GM21526 (cell line): ENCODE results near the gene BTBD2.

ENCODE experiments used
- ATAC-seq: cut with Tn5 transposase; IDR thresholded peaks from one replicate; pipeline ENCODE4 v1.9.1; 2021; ENCODE audit warnings: moderate library complexity; ENCODE audit not compliant: unreplicated experiment, low FRiP score

The BTBD2 gene

DNA sequence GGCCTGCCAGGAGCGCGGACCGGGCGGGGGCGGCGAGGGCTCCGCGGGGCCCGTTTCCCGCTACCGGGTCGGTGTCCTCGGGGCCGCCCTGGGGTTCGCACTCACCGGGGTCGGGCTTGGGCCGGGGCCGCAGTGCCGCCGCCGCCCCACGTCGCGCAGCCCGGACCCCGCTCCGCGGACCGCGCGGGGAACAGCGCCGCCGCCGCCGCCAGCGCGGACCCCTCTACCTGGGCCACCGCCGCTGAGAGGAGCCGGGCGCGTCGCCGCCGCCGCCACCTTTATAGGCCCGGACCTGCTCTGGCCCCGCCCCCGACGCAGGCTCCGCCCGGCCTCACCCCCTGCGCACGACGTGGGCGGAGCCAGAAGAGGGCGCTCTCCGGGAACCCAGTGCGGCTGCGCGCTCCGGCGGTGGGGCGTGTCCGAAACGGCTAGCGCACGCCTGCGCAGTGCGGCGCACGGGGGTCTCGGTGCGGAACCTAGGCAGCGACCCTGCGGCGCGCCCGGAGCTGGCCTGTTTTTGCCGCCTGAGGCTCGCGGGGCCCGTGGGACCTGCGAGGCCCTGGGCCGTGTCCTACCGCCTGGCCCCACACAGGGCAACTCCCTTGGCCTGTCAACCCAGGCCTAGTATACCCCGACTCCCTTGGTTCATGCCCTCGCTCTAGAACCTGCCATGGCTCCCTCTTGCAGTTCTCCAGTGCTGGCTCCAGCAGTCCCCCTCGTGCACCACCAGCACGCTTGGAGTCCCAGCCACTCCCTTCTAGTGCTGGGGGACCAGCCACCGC lies 35.7 kb upstream of the BTBD2 start, which contains the start of gene MKNK2:
Gene MKNK2 (minus strand): TSS at position 254 of the 782 bp plus-strand sequence. CDS start 393 bp downstream, outside the sequence.
- ATAC-seq, result peak; percentile 45

DNA sequence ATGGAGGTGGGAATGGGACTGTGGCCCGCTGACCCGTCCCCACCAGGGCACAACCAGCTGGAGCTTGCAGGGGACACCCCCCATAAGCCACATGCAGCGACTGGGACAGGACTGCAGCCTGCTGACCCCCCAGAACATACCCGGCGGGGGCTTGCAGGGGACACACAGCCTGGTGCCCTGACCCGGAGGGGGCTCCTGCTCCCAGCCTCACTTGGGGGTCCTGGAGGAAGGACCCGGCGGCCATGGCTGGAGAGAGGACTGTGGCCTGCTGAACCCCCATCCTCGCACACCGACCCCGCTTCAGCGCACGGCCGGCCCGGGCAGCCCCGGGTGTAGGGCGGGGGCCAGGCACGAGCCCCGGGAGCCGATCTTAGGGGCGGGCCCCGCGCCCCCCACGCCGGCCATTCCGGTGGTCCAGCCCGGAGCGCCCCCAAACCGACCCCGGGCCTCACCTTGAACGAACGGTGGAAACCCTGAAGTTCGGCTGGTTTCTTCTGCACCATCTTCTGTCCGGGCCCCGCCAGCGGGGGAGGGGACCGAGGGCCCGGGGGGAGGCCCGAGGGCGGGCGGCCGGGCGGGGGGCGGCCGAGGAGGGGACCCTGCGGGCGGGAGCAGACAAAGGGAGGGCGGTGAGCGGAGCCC lies 35.0 kb upstream of the BTBD2 start:
- ATAC-seq, result peak; percentile 4

DNA sequence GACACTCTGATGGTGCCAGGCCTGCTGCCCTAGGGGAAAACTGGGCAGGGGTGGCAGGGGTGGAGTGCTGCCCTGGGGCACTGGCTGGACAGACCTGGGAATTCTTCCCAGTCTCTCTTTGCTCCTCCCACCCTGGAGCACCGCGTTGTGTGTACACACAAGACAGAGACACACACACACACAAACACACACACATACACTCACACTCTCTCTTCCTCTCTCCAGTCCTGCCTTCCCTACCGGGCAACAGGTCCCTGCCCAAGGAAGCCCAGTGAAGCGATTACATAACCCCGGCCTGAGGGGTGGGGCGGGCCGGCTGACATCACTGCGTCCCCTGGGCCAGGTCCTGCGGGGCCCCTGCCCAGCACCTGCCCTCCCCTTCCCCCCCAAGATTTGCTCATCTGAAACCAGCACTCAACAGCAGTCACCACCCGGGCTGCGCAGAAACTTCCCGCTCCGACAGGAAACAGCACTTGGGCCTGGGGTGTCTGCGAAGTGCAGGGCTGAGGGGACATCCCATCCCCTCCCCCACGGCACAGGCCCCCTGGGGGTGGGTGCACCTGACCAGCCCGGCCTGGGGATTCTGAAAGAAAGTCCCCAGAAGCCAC lies 34.3 kb upstream of the BTBD2 start:
- ATAC-seq, result no peak

DNA sequence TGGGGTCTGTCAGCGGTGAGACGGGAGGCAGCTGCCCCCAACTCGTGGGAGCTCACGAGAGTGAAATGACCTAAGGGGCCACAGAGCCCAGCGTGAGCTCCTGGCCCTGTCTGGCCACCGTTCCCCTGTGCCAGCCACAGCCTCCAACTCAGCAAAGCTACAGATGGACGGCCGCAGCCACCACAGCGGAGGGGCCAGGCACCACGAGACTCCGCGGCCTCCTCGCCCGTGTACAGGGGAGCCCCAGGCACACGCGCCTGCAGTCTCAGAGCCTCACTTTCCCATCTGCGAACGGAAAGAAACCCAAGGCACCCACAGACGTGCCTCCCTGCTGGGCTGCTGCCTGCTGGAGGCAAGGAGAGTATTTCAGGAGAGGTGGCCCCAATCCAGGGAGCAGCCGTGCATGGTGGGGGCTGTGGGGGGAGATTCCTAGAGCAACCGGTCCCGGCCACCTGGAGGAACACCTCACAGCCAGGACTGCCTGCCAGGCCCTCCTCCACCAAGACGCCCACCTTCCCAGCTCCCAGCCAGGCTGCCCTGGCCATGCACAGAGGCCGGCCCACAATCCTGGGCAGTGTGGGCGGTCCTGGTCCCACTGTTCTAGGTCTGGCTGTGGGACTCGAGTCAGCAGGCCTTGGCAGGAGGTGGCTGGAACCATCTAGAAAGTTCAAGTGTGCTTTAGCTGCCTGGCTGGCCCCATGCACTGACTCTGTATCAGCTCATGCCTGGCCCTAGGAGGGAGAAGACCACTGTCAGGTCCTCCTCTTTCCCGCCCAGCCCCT lies 33.6 kb upstream of the BTBD2 start:
- ATAC-seq, result no peak

DNA sequence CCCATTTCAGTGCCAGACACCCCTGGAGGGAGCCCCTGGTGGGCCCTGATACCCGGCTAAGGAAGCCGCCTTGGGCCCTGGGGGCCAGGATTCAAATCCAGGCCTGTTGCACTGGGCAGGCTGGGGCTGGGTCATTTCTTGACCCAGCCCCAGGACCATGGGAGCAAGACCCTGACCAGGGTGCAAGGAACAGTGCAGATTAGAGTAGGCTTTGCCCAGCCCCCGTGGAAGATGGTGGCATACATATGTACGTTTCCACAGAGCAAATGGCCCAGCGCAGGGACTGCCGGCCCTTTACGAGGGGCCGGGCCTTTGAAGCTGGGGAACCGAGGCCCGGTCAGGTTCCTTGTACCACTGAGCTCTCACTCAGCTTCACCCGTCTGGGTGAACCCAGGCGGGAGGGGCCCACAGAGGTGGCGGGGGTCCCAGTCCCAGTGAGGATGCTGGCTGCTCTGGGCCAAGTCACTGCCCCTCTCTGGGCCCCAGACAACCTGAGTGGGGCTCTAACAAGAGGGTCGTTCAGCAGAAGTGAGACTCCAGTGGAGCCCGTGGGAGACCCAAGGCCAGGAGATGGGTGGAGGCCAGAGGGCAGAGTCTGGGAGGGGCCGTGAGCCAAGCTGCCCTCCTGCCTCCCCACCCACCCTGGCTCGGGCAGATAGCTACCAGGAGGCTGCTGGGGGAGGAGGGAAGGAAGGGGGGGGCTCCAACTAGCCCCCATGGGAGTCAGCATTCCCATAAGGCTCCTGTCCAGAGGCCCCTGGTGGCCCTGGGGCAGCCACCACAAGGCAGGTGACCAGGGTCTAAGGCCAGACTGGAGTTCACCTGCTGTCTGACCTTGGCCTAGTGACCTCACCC lies 32.8 kb upstream of the BTBD2 start:
- no peak for ATAC-seq

DNA sequence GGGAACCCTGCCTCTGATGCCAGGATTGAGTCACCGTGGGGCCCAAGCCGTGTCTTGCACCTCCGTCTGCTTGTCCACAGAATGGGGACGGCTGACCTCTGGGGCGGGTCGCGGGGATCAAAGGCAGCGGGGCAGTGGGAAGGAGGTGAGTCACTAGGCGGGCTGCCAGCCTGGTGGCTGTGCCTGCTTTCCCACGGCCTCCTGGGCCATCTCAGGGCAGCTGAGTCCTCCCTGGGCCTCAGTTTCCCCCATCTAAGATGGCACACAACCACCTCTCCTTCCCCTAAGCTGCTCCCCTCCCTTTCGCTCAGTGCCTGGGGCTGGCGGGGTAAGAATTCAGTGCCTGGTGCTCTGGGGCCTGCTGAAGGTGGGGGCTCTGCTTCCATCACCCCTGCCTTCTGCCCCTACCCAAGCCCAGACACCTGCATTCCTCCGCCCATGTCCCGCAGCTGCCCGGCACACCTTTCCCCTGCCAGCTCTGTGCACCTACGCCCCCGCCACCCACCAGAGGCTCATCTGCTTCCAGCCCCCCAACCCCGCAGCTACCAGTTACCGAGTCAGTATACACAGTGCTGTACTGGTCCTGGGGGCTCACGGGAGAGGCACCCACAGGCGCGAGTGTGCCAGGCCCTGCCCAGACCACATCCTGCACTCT lies 32.1 kb upstream of the BTBD2 start:
- no peak for ATAC-seq

DNA sequence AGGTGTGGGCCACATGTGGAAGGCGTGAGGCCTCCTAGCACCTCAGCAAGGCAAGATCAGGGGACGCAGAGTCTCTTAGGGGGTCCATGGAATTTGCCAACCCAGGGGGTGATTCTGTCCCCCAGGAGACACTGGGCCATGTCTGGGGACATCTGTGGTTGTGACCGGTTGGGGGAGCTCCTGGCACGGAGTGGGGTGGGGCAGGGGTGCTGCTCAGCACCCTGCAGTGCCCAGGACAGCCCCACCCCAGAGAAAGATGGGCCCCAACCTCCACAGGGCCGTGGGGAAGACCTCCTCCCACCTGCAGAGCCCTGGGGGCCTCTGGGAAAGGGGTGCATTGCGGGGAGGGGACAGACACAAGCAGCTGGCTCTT lies 31.5 kb upstream of the BTBD2 start:
- ATAC-seq, result no peak

DNA sequence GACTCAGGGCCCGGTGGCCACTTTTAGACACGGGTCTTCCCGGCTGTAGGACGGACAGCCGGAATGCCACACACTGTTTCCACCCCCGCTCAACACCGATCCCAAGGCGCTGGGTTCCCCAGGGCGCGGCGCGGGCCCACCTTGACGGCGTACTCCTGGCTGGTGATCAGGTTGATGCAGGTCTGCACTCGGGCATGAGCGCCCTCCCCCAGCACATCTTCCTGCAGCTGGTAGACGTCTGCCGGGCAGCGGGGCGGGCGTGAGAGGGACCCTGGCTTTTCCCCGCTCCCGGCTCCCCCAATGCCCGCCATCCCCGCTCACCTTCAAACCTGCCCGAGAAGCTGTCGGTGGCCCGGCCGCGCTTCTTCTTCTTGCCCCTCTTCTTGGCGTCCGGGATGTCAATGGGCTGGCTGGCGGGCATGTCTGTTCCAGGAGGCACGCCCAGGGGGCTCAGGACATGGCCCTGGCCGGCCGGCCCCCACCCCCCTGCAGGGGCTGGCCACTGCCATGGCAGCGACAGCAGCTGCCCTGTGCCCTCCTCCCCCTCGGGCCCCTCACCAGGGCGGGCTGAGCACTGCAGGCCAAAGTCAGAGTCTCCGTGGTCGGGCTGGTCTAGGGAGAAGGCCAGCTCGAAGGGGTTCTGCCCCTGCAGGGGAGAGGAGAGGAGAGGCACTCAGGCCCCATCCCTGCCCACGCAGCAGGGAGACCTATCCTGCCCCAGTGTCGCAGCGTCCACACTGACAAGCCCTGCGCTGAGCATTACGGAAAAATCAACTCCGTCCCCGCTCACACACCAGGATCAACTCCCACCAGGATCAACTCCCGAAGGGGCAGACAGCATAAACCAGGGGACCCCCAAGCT lies 30.8 kb upstream of the BTBD2 start:
- no peak for ATAC-seq

DNA sequence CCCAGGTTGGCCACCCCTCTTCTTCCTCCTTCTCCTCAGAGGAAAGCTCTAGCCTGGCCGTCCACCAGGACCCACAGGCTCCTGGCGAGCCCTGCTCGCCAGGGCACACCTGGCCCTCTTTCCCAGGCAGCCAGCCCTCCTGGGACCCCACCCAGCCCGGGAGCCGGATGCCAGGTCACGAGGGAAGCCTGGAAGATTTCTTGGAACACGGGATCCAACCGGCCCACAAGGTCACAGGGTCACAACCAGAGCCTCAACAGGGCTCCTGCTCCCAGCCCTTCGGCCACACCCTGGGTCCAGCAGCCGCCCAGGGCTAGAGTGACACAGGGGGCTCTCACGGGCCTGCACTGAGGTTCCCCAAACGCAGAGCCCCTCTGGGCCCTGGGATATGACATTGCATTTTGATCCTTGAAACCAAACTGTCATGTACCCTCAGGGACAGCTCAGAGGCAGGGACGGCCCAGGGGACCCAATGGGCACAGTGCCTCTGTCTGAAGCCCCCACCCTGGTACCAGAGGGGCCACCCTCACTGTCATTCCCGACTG lies 30.1 kb upstream of the BTBD2 start:
- no peak for ATAC-seq

DNA sequence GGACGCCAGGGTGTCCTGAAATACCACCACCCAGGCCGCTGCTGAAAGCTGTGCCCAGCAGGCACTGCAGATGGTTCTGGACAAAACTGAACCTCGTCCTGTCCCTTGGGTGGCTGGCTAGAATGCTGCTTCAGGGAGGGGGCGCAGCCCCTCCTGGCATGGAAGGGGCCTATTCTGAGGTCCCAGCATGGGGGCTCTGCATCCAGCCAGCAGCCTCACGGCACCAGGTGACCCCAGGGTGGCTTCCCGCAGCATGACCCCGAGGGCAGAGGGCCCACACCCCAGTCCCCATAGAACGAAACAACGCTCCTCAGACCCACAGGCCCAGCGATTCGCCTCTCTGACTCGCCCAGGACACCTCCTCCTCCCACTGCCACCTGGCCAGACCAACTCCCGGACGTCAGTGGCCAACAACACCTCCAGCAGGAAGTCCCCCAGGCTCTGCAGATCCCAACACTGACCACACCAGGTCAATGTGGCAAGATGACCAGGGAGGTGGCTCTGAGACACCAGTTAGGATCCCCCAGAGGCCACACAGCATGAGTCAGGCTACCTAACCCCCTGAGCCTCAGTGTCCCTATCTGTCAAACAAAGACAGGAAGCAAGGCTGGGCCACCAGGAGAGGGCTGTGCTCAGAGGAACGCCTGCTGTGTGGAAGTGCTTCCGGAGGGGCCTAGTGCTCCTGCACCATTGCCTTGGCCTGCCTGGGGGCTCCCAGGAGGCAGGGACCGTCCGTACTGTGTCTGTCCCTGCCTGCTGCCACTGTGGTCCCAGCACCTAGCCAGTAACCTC lies 29.4 kb upstream of the BTBD2 start:
- ATAC-seq, result no peak

DNA sequence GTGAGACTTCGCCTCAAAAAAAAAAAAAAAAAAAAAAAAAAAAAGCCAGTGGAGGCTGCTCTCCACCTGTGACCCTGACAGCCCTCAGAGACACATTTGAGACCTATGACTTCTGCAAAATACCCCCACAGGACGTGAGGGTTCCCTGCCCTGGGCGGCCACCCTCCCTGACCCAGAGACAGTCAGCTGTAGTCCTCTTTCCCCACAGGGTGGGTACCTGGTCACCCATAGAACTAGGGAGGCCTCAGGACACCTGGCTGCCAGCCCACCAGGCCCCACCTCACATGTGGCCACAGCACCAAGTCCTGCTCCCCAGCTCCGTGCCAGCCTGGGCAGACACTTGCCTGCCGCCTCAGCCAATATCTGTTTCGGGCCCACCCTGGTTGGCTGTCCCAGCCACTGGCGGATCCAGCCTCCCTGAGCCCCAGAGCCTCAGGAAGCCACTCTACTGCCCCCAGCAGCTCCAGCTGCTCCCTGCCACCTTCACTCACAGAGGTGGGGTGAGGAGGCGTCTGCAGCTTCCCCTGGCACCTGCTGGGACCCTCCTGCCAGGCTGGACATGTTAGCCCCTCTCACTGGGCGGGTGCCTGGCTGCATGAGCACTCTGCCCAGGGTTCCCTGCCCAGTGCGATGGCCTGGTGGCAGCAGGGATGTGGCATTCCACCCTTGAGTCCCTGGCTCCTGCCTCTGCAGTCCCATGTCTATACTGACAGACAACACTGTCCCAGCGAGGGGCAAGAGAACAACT lies 28.6 kb upstream of the BTBD2 start:
- no peak for ATAC-seq

DNA sequence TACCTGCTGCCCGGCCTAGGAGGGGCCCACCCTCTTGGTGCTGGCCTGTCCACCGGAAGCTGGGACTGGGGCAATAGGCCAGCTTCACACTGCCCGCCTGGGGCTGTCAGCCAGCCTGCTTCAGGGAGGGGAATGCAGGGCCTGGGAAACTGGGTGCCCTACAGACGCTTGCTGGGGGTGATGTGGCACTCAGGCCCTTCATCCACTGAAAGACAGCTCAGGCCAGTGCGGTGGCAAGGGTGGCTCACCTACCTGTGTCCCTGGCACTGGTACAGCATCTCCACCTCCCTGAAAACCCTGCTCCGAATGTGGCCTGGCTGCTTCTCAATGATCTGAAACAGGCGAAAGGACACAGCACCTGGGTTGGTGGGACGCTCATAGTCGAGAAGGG lies 27.7 kb upstream of the BTBD2 start:
- no peak for ATAC-seq

DNA sequence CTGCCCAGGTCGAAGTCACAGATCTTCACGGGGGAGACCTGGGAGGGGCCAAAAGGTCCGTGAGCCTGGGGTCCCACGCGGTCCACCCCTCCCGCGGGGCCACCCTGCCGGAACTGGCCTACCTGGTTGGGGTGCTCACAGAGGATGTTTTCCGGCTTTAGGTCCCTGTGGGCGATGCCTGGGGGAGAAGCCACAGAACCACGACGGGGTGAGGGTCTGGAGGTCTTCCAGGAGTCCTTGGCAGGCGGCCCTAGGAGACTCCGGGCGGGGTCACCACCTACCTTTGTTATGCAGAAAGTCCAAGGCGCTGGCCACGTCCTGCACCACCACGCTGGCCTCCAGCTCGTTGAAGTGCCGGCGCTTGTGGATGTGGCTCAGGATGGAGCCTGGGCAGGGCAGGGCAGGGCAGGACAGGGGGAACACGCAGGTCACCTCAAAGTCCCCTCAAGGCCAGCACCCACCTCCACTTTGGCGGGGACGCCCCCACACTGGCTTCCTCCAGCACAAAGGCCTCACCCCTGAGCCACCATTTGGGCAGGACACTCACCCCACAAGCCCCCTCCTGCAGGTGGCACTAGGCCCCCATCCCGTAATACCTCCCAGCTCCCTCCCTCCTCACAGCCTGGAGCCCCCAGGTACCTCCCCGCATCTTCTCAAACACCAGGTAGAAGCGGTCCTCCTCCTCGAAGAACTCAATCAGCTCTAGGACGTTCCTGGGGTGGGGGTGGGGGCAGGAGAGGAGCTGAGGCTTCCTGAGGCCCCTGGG lies 27.2 kb upstream of the BTBD2 start:
- peak; percentile 10 for ATAC-seq

DNA sequence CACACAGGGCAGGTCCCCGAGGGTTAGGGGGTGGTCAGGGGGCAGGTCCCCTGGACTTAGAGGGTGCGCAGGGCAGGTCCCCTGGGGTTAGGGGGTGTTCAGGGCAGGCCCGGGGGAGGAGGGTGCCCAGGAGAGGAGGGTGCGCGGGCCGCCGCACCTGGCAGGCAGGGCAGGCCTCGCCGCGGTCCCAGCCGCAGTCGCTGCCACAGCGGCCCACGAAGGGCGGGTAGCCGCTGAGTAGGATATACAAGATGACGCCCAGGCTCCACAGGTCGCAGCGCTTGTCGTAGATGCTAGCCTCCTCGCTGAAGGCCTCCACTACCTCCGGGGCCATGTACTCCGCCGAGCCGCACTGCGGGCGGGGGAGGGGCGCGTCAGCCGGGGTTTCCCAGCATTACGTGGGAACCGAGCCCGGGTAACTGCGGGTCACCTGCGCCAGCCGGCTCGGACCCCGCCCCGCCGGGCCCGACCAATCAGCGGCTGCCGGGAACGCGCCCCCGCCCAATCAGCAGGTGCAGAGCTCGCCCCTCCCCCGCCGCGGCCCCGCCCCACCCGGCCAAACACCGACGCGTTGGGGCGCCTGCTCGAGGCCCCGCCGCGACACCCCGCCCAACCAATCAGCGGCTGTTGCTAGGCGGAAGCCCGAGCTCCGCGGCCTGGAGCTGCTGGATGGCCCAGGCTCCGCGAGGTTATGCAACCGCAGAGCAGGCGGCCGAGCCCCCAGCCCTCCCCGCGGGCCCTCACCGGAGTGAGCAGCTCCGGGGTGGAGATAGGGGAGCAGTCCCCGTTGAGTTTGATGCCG lies 26.4 kb upstream of the BTBD2 start:
- ATAC-seq, result peak; percentile 48

DNA sequence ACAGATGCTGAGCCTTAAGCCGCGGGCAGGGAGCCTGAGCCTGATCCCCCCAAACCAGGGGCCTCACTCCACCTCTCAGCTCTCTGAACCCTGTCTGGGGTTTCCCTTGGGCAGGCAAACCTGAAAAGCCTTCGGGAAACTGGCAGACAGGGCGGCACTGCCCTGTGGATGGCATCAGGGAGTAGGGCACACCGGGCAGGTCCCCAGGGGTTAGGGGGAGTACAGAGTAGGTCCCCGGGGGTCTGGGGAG lies 25.8 kb upstream of the BTBD2 start:
- no peak for ATAC-seq
